GM21515 (cell line): ENCODE measurements around the gene MIA.
"Not testable (repeated sequence)": the region's sequence is repeated elsewhere in the genome, so short reads cannot be mapped to it uniquely, and the experiment has no call there.

Experiments
- ATAC-seq: cut with Tn5 transposase; IDR thresholded peaks from one replicate; pipeline ENCODE4 v1.9.1; 2021; ENCODE audit not compliant: unreplicated experiment

Gene MIA

DNA sequence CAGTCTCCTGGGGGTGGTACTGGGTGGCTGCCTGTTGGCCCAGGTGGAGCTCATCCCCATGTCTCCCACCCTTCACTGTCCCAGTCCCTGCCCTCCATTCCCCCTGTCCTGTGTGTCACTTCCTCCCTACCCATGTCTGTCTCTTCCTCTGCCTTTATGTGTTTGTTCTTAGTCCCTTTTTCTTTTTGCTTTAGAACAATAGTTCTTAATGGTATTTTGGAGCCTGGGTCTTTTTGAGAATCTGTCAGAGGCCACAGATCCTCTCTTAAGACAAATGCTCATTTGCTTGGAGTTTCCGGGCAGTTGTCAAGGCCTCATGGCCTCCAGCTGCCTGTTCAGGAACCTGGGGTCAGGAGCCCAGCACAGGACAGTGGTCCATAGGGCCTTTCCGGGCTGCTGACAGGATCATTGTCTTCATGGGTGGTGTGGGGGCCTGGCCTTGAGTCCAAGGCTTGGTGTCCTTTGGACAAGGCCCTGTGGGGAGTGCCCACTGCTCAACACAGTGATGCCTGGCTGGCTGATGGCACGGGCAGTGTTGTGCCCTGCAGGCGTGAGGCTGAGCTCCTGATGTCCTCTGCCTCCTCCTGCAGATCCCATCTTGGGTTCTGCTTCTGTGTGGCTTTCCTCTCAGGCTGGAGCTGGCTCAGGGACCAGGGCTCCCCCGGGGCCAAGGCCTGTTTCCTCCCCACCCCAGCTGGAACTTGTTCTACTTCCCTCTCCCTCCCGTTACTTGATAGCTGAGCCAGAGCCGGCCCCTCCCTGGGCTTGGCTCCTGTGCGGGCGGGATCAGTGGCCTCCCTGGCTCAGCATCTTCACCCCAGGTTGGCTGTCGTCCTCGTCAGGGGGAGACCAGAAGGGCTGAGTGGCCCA is 27.2 kb downstream of the MIA start:
- ATAC-seq = no peak

DNA sequence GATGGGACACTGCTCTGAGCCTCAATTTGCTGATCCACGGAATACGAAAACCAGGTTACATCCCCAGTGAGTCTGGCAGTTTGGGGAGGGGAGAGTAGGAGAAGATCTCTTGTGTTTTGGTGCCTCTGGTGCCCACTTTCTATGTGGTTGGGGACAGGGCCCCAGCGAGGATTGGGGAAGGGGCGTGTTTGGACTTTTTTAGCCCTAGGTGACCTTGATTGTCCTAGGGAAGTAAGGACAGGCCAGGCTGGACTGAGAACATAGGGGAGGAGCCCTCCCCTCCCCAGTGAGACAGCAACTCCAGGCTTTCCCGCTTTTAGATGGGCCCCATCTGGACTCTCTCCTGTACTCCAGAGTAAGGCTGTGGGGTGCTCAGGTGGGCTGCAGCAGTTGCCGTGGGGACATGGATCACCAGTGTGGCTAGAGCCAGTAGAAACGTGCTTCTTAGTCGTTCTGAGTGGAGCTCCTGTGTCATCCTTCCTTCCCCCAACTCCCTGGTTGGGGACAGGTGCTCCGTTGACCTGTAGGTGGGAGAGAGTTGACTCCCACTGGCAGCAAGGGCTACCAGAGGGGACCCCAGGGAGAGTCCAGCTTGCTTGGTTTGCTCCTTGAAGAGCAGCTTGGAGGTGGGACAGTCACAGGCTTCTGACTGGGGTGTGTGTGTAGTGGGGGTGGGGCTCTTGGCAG is 28.0 kb downstream of the MIA start:
- no peak for ATAC-seq

DNA sequence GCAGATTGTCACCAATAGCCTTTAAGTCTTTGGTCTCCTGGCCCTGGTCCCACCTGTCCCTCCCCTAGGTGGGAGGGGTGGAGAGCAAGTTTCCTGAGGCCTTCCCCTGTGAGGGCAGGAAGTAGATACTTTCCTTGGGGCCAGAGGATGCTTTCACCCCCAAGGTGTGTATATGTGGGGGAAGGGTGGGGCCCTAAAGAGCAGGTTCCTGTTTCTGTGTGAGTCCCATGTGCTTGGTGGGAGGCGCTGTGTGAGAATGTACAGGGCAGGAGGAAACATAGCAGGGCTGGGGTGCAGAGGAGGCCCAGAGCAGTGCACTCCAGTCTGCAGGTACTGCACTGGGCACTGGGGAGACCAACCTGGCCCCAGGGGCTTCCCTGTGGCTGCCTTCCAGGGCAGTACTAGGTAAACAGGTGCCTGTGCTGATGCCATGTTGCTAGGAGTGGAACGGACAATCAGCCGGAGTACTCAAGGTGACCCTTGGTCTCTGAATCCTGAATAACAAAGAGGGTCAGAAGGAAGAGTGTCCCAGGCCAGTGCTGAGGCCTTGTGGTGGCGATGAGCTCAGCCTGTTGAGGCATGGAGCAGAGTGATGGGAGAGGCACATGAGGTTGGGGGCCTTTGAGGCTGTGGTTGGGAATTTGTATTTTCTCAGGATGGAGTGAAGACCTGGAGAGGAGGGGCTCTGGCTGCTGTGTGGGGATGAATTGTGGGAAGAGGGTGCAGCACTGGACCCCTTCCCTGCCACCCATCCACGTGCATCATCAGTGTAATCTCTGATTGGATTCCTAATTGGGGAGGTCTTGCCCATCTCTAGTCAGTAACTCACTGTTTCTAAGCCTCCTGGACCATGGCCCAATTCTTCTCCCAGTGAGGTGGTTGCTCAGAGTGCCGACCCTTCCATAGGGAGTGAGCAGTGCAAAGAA is 28.8 kb downstream of the MIA start:
- ATAC-seq = no peak

DNA sequence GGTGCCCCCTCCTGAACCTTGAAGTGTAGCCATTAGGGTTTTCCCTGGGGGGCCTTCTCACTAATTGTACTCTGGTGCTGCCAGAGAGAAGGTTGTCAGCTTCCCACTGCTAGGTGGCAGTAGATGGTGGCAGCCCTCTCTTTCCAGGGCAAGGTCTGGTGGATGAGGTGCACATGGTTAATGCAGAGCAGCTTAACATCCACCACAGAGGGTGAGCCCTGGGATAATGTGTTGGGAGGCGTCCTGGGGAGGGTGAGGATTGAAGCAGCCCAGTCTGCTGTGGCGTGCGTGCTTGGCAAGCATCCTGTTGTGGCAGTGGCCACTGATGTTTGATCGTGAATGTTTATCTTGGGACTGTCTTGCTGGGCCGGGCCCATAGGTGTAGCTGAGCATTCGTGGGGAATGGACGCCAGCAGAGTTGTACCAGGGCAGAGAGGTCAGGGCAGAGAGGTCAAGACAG is 29.5 kb downstream of the MIA start:
- ATAC-seq = no peak

DNA sequence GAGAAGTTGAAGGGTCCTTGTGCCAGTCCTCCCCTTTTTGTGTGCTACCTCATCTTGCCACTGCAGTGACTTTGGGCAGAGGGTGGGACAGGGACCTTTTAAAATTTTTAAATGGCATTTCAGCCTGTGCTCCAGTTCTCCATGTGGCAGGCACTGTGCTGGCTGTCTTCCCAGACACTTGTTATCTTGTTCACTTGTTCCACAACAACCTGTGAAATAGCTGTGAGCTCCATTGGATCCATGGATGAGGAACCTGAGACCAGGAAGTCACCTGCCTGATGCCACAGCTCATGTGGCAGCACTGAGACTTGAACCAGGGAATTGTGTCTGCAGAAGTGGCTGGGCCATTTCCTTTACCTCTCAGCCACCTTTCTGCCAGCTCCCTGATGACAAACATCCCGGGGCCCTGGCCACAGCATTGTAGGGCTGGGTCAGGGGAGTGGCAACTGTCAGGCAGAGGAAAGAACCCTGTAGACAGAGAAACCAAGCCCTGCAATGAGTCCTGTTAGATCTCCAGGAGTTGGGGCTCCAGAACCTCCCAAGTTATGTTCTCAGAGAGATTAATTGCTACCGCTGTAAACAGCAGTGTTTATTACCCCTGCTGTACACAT is 30.0 kb downstream of the MIA start:
- no peak for ATAC-seq

DNA sequence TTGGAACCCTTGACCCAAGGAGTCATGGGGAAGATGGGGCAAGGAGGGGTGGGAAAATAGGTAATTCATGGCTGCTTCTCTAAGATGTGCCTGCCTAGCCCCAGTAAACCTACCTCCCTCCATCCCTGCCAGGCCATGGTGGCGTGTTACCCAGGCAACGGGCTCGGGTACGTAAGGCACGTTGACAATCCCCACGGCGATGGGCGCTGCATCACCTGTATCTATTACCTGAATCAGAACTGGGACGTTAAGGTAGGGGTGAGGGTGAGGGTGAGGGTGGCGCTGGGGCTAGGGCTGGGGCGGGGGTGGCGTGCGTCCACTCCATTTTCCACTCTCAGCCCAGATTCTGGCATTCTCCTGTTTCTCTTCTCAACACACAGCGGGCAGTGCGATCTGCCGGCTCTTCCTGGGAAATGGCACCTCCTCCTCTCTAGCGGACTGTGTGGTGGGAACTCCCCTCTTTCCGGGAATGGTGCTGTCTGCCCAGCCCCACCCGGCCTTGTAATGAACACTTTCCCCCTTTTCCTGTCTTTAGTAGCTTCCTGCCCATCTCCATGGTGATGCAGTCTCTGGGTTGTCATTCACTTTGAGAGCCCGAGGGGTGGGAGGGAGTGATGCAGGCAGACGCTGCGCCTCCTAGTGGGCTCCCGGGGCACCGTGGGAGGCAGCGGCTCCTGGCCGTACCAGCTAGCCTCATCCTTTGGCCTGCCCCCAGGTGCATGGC is 31.3 kb downstream of the MIA start:
- ATAC-seq = no peak

DNA sequence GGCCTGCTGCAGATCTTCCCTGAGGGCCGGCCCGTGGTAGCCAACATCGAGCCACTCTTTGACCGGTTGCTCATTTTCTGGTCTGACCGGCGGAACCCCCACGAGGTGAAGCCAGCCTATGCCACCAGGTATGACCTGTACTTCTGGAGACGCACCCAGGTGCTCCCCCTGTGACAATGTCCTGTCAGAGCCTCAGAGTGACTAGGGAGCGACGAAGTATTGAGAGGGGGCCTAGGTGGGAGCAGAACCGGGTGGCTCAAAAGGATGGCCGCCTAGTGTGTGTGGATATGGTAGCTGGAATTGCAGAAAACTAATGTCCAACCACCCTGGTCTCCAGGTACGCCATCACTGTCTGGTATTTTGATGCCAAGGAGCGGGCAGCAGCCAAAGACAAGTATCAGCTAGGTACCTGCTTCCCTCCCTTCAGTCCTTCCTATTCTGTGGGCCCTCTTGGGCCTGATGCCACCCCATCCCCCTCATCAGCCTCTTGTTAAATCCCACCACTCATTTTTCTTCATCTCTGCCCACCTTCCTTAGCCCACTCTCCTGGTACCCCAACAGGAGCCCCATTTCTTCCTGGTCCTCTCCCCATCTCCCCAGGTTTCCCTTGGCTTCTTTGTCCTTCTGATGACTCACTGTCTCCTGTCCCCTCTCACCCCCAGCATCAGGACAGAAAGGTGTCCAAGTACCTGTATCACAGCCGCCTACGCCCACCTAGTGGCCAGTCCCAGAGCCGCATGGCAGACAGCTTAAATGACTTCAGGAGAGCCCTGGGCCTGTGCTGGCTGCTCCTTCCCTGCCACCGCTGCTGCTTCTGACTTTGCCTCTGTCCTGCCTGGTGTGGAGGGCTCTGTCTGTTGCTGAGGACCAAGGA is 32.1 kb downstream of the MIA start:
- ATAC-seq = no peak

DNA sequence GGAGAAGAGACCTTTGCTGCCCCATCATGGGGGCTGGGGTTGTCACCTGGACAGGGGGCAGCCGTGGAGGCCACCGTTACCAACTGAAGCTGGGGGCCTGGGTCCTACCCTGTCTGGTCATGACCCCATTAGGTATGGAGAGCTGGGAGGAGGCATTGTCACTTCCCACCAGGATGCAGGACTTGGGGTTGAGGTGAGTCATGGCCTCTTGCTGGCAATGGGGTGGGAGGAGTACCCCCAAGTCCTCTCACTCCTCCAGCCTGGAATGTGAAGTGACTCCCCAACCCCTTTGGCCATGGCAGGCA is 32.7 kb downstream of the MIA start:
- ATAC-seq = no peak

DNA sequence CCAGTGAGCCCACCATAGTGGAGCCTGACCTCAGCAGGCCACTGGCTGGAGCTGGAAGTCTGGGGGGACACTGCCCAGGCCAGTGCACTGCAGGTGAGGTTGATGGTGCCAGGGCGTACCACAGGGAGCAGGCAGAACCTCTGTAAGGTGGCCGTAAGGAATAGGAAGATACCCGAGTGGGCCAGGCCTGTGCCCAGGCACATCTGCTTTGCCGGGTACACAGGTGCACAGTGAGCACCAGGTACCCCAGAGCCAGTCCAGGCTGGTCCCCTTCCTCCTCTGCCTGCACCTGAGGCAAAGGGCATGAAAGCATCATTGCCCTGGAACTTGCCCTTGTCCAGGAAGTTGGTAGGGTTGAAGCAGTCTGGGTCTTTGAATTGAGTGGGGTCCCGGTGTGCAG is 33.2 kb downstream of the MIA start:
- ATAC-seq = no peak

DNA sequence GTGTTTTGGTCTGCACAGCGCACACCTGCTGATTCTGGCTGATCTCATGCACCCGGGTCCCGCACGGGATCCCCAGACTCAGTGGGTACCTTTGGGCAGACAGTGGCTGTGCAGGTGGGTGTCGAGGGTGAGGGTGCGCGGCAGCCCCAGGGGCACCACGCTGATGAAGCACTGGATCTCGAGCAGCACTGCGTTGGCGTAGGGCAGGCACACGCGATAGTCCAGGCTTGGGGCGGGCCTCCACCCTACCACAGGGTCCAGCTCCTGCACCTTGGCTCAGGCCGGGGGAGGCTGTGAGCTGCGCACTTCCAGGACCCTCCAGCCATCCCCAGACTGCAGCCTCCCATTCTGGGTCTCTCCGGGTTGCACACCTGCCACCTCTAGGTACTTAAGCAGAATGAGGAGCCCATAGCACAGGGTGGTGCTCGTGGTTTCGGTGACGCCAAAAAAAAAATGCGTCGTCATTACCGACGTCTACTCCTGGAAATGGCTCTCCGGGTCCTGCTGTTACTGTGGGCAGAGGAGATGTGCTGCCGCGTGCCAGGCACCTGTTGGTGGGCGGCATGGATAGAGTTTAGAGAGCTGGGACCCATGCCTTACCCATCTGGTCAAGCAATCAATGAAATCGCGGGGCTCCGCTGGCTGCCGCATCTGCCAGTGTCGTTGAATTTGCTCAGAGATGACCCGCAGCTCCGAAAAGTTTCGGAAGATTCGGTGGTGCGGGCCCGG is 34.2 kb downstream of the MIA start:
- ATAC-seq = no peak

DNA sequence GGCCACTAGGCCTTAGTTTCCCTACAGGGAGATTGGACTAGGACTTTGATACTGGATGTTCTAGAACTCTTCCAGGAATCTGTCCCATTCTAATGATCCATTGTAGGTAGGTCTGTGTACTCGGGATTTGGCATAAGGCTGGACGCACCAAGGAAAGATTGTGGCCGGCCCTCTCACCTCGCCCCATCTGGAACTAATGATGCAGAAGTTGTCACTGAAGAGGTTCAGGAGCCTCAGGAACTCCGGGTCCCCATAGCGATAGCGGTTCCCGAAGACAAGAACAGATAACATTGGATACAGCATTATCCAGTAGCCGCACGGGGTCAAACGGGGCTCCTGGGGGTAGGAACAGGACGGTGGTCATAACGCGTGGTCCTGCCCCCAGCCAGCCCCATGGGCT is 34.8 kb downstream of the MIA start:
- no peak for ATAC-seq

DNA sequence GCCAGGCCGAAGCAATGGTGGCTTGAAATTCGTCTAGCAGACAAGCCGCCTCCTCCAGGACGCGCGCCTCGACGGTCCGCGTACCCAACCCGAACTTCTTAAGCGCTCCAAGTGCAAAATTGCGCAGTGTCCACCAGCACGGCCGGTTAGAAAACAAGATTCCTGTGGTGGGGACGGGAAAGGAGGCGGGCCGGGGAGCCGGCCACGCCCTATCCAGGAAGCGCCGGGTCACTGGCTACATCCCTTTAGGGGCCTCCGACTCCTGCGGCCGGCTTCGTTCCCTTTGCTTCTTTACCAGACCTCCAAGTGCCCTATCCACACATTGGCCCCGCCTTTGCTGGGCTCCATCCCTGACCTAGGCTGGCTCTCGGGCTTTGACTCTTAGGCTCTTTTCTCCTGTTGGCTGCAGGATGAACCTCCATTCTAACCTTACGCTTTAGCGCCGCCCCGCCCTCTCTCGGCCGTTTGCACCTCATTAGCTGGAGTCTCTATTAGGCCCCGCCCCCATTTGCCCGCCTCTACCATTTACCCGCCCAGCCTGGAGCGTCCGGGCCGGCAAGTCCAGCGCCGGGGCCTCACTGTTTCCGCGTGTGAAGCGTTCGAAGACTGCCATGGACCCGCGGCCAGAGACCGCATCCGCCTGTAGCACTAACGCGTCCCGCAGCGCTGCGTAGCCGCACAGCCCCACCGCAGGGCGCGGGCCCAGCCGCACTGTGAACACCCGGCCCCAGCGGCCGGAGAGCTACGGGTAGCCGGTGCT is 35.5 kb downstream of the MIA start:
- not testable (repeated sequence) for ATAC-seq

DNA sequence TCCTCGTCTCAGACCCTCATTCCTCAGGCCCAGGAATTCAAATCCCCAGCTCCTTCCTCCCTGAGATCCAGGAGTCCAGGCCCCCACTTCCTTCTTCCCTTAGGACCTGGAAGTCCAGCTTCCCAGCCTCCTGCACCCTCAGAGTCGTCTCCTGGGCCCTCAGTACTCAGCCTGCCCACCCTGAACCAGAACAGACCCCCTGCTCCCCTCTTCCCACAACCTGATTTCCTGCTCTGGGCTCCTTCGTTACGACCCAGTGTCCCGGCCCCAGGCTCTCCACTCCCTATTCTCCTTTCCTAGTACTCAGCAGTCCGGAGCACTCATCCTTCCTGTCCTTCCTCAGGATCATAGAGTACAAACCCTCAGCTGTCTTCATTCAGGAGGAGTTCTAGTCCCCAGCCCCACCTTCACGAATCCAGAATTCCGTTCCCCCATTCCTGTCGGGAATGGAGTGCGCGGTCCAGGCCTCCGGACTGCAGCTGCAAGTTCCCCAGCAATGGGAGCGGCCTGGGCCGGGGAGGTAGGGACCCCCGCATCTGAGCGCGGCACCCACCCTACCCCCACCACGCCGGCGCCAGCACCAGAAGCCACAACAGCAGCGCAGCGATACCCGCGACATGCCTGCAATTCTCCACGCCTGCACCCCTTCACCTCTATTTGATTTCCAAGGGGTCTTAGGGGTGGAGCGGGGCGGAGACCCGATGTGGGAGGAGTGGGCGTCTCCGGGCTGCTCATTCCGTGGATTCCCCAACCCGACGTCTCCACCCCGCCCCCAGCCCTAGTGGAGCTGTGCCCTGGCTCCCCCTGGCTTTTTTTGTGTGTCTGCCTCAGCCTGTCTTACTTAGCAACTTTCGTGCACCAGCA is 36.4 kb downstream of the MIA start:
- ATAC-seq = no peak

DNA sequence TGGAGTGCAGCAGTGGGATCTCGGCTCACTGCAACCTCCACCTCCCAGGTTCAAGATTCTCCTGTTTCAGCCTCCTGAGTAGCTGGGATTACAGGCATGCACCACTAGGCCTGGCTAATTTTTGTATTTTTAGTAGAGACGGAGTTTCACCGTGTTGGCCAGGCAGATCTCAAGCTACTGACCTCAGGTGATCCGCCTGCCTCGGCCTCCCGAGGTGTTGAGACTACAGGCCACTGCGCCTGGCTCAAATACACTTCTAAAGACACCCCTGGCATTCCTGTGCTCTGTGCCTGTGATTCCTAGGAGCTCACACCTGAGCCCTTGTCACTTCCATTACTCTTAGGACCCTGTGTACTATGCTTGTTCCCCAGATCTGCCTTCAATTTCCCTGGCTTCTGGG is 37.2 kb downstream of the MIA start:
- ATAC-seq = not testable (repeated sequence)

DNA sequence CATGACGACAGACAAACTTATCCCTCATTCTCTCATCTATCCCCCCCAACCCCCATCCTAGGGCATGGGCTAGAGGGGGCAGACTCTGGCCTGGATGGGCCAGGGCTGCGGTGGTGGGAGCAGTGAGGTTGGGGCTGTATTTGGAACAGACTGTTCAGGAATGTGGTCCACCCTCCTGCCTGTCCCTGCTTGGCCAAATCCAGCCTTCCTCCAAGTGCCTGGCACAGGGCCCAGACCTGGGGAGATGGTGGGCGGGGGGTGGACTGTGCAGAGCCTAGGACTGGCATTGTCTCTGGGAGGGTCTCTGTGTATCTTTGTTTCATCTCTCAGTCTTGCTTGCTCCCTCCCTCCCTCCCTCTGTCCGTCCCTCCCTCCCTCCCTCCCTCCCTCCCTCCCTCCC is 37.9 kb downstream of the MIA start:
- ATAC-seq = no peak

DNA sequence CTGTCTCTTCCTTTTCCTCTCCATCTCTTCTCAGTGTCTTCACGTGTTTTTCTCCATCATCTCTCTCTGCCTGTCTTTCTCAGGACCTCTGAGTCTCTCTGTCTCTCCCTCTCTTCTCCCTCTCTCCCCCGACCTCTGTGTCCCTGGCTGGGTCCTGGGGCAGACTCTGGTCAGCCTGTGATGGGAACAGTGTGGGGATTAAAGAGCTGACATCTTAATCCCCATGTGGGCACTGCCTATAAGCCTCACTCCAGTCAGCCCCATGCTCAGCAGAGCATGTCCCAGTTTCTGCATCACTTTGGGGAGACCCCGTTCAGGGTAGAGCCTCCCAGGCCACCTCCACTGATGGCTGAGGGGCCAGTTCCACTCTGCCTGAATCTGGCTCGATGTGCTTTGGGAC is 39.9 kb downstream of the MIA start:
- no peak for ATAC-seq
